Tibial nerve (tissue), 4 donors: ENCODE measurements around the gene ORM1. TPM values are rescaled to one million over a fixed set of nuclear protein-coding genes. Genes with fewer than 3 reads are reported as not detected.
A peak's percentile ranks its signal among the peaks of the same experiment; 100 is the strongest.

Experiments
- DNase-seq, 2 donors: peaks; one replicate each; pipeline ENCODE4 v3.0.0-alpha.2; 2019; ENCODE audit warnings: low spot score in 2 of 2
- H3K27ac ChIP-seq, 4 donors: fragments of 200-600 bp; sonication (generic) in 3 of 4; one replicate each; pipeline ENCODE4 v1.5.1; 2017 to 2019; ENCODE audit warnings: mild to moderate bottlenecking in 1 of 4
- H3K27me3 ChIP-seq, 2 donors: fragments of 200-600 bp; sonication (generic) in 1 of 2; one replicate each; pipeline versions ENCODE4 v1.5.1 to v1.6.0; 2017 to 2019
- H3K36me3 ChIP-seq, 3 donors: fragments of 200-600 bp; sonication (generic); one replicate each; pipeline ENCODE4 v1.5.1; 2018 to 2019
- H3K4me1 ChIP-seq, 4 donors: fragments of 200-600 bp; sonication (generic) in 3 of 4; one replicate each; pipeline ENCODE4 v1.5.1; 2017 to 2019
- H3K4me3 ChIP-seq, 4 donors: fragments of 200-600 bp; sonication (generic) in 3 of 4; one replicate each; pipeline ENCODE4 v1.5.1; 2017 to 2019; ENCODE audit warnings: mild to moderate bottlenecking in 1 of 4, moderate library complexity in 1 of 4
- H3K9me3 ChIP-seq, 4 donors: fragments of 200-600 bp; sonication (generic) in 3 of 4; one replicate each; pipeline ENCODE4 v1.5.1; 2017 to 2019
- CTCF ChIP-seq, 5 experiments: fragments of 200-600 bp in 3 of 5; fragments of 450-650 bp in 2 of 5; sonication (generic) in 3 of 5; IDR thresholded peaks; one replicate each; pipeline ENCODE4 v1.5.1; 2016 to 2019; ENCODE audit warnings: antibody characterized with exemption in 5 of 5, mild to moderate bottlenecking in 3 of 5, moderate library complexity in 2 of 5
- EP300 ChIP-seq, 2 donors: sonication (generic); formaldehyde crosslinking; IDR thresholded peaks; one replicate each; pipeline ENCODE4 v1.6.1; 2017; ENCODE audit warnings: antibody characterized with exemption in 2 of 2, mild to moderate bottlenecking in 1 of 2
- POLR2A ChIP-seq, 2 donors: fragments of 450-650 bp; IDR thresholded peaks; one replicate each; pipeline ENCODE4 v1.6.1; 2017; ENCODE audit warnings: antibody characterized with exemption in 2 of 2, mild to moderate bottlenecking in 2 of 2, moderate library complexity in 2 of 2
- WGBS, 2 donors: methylation state at CpG; one replicate each; pipeline ENCODE4 v1.1.5; 2018; 5-methylcytosine and 5-hydroxymethylcytosine counted together
- total RNA-seq, 4 donors: library from RNA; depleted of rRNA; stranded (reverse); fragments of >200 nt; gene quantifications; one replicate each; pipeline ENCODE4 v1.1.0, GENCODE V29; 2016

The ORM1 gene
- total RNA-seq, 4 donors from 2014 or later = not detected

- DNase-seq = no peak
- H3K36me3 ChIP-seq = peaks cover 3 to 75% (median 10%) of the 10 kb centered on the region in 3 donors
- H3K9me3 ChIP-seq = no peaks in the 10 kb centered on the region
- WGBS, 2 donors = 33 to 36% methylated on average over 9 to 14 of the region's 14 CpGs
- H3K27me3 ChIP-seq = no peaks in the 10 kb centered on the region
- H3K4me1 ChIP-seq = peaks cover 0 to 46% (median 16%) of the 10 kb centered on the region in 4 donors
- H3K4me3 ChIP-seq = no peak overlapping the region
- no peak for TF ChIP-seq EP300 (IDR thresholded peaks at IDR 0.05)
- TF ChIP-seq CTCF (IDR thresholded peaks at IDR 0.05) = no peak
- no peak for TF ChIP-seq POLR2A (IDR thresholded peaks at IDR 0.05)
- H3K27ac ChIP-seq = peak overlapping the region in 3 of 4 donors; percentile 13 to 70 (median 48)
Measured at GRCh38 chr9:114371973-114372917, 49.3 kb downstream of the ORM1 start.

- Histone ChIP-seq H3K27me3 (no peaks in the 10 kb centered on the region), H3K36me3 (peaks cover 3 to 74% (median 11%) of the 10 kb centered on the region in 3 donors), H3K4me3 (no peak overlapping the region), H3K27ac (peak overlapping the region in 3 of 4 donors; percentile 36 to 70 (median 48)), H3K9me3 (no peaks in the 10 kb centered on the region), H3K4me1 (peaks cover 0 to 39% (median 14%) of the 10 kb centered on the region in 4 donors)
- WGBS, 2 donors = 52 to 63% methylated on average over 6 of the region's 9 CpGs
- no peak for TF ChIP-seq CTCF (IDR thresholded peaks at IDR 0.05)
- TF ChIP-seq EP300 (IDR thresholded peaks at IDR 0.05) = peak in 1 of 2 donors; percentile 24
- no peak for DNase-seq
Measured at GRCh38 chr9:114372921-114373448, 50.1 kb downstream of the ORM1 start.

GRCh38 chr9:114373960-114374730, 51.2 kb downstream of the ORM1 start:
- Histone ChIP-seq H3K27me3 (no peaks in the 10 kb centered on the region), H3K9me3 (no peaks in the 10 kb centered on the region), H3K36me3 (peaks cover 3 to 76% (median 11%) of the 10 kb centered on the region in 3 donors), H3K4me3 (no peak overlapping the region), H3K27ac (peak overlapping the region in 1 of 4 donors; percentile 36), H3K4me1 (peaks cover 0 to 35% (median 14%) of the 10 kb centered on the region in 4 donors)
- 86 to 90% methylated on average over 10 to 16 of the region's 16 CpGs for WGBS, 2 donors
- DNase-seq = no peak
- no peak for TF ChIP-seq POLR2A (IDR thresholded peaks at IDR 0.05)
- TF ChIP-seq EP300 (IDR thresholded peaks at IDR 0.05) = no peak
- no peak for TF ChIP-seq CTCF (IDR thresholded peaks at IDR 0.05)

DNA sequence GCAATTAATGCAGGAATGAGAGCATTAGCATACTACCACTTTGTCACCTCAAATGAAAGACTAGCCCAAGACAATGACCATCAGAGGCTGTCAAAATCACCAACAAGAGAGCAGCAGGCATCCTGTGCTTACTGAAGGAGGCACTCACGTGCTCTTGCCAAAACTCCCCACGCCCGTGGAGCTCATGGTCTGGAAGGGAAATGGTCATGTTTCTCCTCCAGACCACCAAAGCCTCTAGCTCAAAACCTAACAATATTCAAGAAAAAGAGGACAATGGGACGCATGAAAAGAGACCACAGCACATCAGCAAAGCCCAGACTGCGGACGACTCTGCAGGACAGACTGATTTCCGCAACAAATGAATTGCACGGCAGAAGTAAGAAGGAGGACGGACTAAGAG, 52.0 kb downstream of the ORM1 start:
- WGBS, 2 donors = 75 to 80% methylated on average over 9 of the region's 9 CpGs
- Histone ChIP-seq H3K9me3 (no peaks in the 10 kb centered on the region), H3K36me3 (peaks cover 3 to 82% (median 11%) of the 10 kb centered on the region in 3 donors), H3K27ac (no peak overlapping the region), H3K27me3 (no peaks in the 10 kb centered on the region), H3K4me3 (no peak overlapping the region), H3K4me1 (peaks cover 0 to 35% (median 17%) of the 10 kb centered on the region in 4 donors)
- no peak for DNase-seq
- no peak for TF ChIP-seq CTCF (IDR thresholded peaks at IDR 0.05)
- no peak for TF ChIP-seq EP300 (IDR thresholded peaks at IDR 0.05)
- TF ChIP-seq POLR2A (IDR thresholded peaks at IDR 0.05) = no peak
